ENCODE data around the gene LRP5.

LRP5 gene

GRCh38 chr11:68436985-68437926 lies 124.9 kb downstream of the LRP5 start:
- H3K4me1 ChIP-seq (ENCODE audit: control insufficient read depth, insufficient read depth, low read length), result peaks cover 30% of the 10 kb centered on the region
- peak overlapping the region; percentile 42 for H3K9ac ChIP-seq (ENCODE audit: low read depth, low read length)
- peak overlapping the region; percentile 63 for H3K4me2 ChIP-seq (ENCODE audit: low read length)
- H3K4me3 ChIP-seq (ENCODE audit: low read length), result peak overlapping the region; percentile 24
- H3K27me3 ChIP-seq (ENCODE audit: control insufficient read depth, insufficient read depth, low read length), result no peaks in the 10 kb centered on the region
- H3K9me3 ChIP-seq (replicated peaks; ENCODE audit: low read length), result no peaks in the 10 kb centered on the region
- peaks cover 4% of the 10 kb centered on the region for H3K36me3 ChIP-seq (ENCODE audit: insufficient read depth, low read length)

GRCh38 chr11:68437927-68438657 lies 125.7 kb downstream of the LRP5 start:
- no peak overlapping the region for H3K4me3 ChIP-seq (ENCODE audit: low read length)
- H3K9ac ChIP-seq (ENCODE audit: low read depth, low read length), result peak overlapping the region; percentile 42
- peaks cover 30% of the 10 kb centered on the region for H3K4me1 ChIP-seq (ENCODE audit: control insufficient read depth, insufficient read depth, low read length)
- H3K36me3 ChIP-seq (ENCODE audit: insufficient read depth, low read length), result peaks cover 4% of the 10 kb centered on the region
- no peaks in the 10 kb centered on the region for H3K27me3 ChIP-seq (ENCODE audit: control insufficient read depth, insufficient read depth, low read length)
- no peak overlapping the region for H3K4me2 ChIP-seq (ENCODE audit: low read length)
- H3K9me3 ChIP-seq (replicated peaks; ENCODE audit: low read length), result no peaks in the 10 kb centered on the region

- H3K36me3 ChIP-seq (ENCODE audit: insufficient read depth, low read length), result no peaks in the 10 kb centered on the region
- no peaks in the 10 kb centered on the region for H3K27me3 ChIP-seq (ENCODE audit: control insufficient read depth, insufficient read depth, low read length)
- peaks cover 30% of the 10 kb centered on the region for H3K4me1 ChIP-seq (ENCODE audit: control insufficient read depth, insufficient read depth, low read length)
- H3K9me3 ChIP-seq (replicated peaks; ENCODE audit: low read length), result no peaks in the 10 kb centered on the region
- no peak overlapping the region for H3K4me2 ChIP-seq (ENCODE audit: low read length)
- no peak overlapping the region for H3K4me3 ChIP-seq (ENCODE audit: low read length)
- H3K9ac ChIP-seq (ENCODE audit: low read depth, low read length), result no peak overlapping the region
Measured at GRCh38 chr11:68438658-68439259, 126.4 kb downstream of the LRP5 start.

DNA sequence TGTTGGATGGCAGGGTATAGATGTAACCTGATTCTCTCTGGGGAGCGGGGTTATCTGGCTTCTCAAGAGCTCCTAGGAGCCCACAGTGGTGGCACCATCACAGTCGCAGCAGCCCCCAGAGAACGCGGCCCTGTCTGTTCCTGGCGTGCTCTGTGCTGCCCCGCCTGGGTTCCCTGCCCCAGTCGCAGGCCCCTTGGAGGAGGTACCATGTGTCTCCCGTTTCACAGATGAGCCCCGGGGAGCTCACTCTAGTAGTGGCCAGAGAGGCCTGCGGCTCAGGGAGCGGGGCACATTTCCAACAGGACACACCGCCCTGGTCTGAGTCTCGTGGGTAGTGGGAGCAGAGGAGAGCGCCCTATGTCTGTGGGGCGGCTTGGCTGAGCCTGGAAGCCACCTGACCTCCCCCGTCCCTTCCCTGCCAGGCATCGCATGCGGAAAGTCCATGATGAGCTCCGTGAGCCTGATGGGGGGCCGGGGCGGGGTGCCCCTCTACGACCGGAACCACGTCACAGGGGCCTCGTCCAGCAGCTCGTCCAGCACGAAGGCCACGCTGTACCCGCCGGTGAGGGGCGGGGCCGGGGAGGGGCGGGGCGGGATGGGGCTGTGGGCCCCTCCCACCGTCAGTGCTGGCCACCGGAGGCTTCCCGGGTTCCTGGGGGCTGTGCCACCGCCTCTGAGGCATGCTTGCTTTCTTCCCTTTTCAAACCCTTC lies 127.1 kb downstream of the LRP5 start:
- Histone ChIP-seq H3K4me1 (ENCODE audit: control insufficient read depth, insufficient read depth, low read length) (peaks cover 30% of the 10 kb centered on the region), H3K9me3 (replicated peaks; ENCODE audit: low read length) (no peaks in the 10 kb centered on the region), H3K27me3 (ENCODE audit: control insufficient read depth, insufficient read depth, low read length) (no peaks in the 10 kb centered on the region), H3K9ac (ENCODE audit: low read depth, low read length) (no peak overlapping the region), H3K36me3 (ENCODE audit: insufficient read depth, low read length) (no peaks in the 10 kb centered on the region), H3K4me3 (ENCODE audit: low read length) (no peak overlapping the region), H3K4me2 (ENCODE audit: low read length) (no peak overlapping the region)

- Histone ChIP-seq H3K4me2 (ENCODE audit: low read length) (no peak overlapping the region), H3K36me3 (ENCODE audit: insufficient read depth, low read length) (no peaks in the 10 kb centered on the region), H3K4me3 (ENCODE audit: low read length) (no peak overlapping the region), H3K9ac (ENCODE audit: low read depth, low read length) (no peak overlapping the region), H3K4me1 (ENCODE audit: control insufficient read depth, insufficient read depth, low read length) (peaks cover 30% of the 10 kb centered on the region), H3K9me3 (replicated peaks; ENCODE audit: low read length) (no peaks in the 10 kb centered on the region), H3K27me3 (ENCODE audit: control insufficient read depth, insufficient read depth, low read length) (no peaks in the 10 kb centered on the region)
Measured at GRCh38 chr11:68440224-68440623, 127.8 kb downstream of the LRP5 start.

GRCh38 chr11:68441466-68442230 lies 129.3 kb downstream of the LRP5 start:
- no peaks in the 10 kb centered on the region for H3K27me3 ChIP-seq (ENCODE audit: control insufficient read depth, insufficient read depth, low read length)
- H3K4me1 ChIP-seq (ENCODE audit: control insufficient read depth, insufficient read depth, low read length), result peaks cover 29% of the 10 kb centered on the region
- H3K9me3 ChIP-seq (replicated peaks; ENCODE audit: low read length), result no peaks in the 10 kb centered on the region
- H3K4me3 ChIP-seq (ENCODE audit: low read length), result no peak overlapping the region
- no peaks in the 10 kb centered on the region for H3K36me3 ChIP-seq (ENCODE audit: insufficient read depth, low read length)
- H3K4me2 ChIP-seq (ENCODE audit: low read length), result no peak overlapping the region
- no peak overlapping the region for H3K9ac ChIP-seq (ENCODE audit: low read depth, low read length)

DNA sequence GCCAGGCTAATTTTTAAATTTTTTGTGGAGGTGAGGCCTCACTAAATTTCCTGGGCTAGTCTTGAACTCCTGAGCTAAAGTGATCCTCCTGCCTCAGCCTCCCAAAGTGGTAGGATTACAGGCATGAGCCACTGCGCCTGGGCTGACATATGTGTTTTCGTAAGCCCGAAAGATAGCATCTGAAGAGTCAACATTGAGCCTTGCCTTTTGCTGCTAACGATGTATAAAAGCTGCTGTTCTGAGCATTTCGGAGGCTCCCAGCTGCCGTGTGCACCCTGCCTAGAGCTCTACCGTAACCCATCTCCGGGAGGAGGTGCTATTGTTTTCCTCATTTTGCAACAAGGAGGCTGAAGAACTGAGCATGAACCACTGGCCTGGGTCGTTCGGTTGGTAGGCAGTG lies 130.0 kb downstream of the LRP5 start:
- H3K9ac ChIP-seq (ENCODE audit: low read depth, low read length), result no peak overlapping the region
- no peaks in the 10 kb centered on the region for H3K9me3 ChIP-seq (replicated peaks; ENCODE audit: low read length)
- H3K4me2 ChIP-seq (ENCODE audit: low read length), result no peak overlapping the region
- no peaks in the 10 kb centered on the region for H3K36me3 ChIP-seq (ENCODE audit: insufficient read depth, low read length)
- no peak overlapping the region for H3K4me3 ChIP-seq (ENCODE audit: low read length)
- H3K4me1 ChIP-seq (ENCODE audit: control insufficient read depth, insufficient read depth, low read length), result peaks cover 22% of the 10 kb centered on the region
- H3K27me3 ChIP-seq (ENCODE audit: control insufficient read depth, insufficient read depth, low read length), result no peaks in the 10 kb centered on the region

DNA sequence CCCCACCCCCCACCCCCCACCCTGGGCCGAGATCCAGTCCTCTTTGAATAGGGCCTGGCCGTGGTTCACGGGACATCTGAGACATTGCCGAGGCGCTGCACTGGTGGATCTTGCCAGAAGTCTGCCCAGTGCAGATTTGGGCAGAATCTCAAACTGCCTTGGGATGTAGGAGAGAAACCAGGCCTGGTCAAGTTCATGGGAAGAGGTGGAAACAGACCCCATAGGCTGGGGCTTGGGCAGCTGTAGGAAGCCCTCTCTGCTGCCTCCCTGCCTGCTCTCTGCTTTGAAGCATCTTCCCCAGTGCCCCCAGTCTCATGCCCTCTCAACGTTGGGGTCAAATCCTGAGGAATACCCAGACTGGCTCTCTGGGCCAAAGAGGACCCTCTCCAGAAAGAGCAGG lies 132.2 kb downstream of the LRP5 start:
- Histone ChIP-seq H3K4me2 (ENCODE audit: low read length) (no peak overlapping the region), H3K9me3 (replicated peaks; ENCODE audit: low read length) (no peaks in the 10 kb centered on the region), H3K27me3 (ENCODE audit: control insufficient read depth, insufficient read depth, low read length) (no peaks in the 10 kb centered on the region), H3K4me1 (ENCODE audit: control insufficient read depth, insufficient read depth, low read length) (peaks cover 8% of the 10 kb centered on the region), H3K36me3 (ENCODE audit: insufficient read depth, low read length) (no peaks in the 10 kb centered on the region), H3K4me3 (ENCODE audit: low read length) (no peak overlapping the region), H3K9ac (ENCODE audit: low read depth, low read length) (no peak overlapping the region)

DNA sequence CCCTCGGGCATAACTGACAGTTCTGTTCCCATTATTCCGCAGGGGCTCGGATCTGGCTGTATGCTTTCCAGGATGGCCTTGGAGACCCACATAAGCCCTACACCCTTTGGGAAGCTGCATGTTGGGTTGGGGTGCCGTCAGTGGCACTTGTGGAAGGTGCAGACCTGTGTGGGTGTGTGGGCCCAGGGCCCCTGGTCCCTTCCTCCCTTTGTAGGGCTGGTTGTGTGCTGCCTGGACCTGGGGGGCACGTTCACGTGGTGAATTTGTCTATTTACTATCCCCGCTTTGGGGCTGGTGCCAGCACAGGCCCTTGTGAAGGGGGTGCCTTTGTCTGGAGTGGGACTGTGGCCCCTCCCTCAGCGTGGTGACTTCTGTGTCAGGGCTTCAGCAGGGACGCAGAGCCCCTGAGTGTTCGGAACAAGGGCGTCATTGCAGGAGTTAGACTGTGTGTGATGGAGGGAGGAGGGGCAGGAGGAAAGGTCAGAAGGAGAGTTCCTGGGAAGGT lies 133.2 kb downstream of the LRP5 start:
- Histone ChIP-seq H3K4me3 (ENCODE audit: low read length) (no peak overlapping the region), H3K4me1 (ENCODE audit: control insufficient read depth, insufficient read depth, low read length) (peaks cover 8% of the 10 kb centered on the region), H3K36me3 (ENCODE audit: insufficient read depth, low read length) (no peaks in the 10 kb centered on the region), H3K27me3 (ENCODE audit: control insufficient read depth, insufficient read depth, low read length) (no peaks in the 10 kb centered on the region), H3K4me2 (ENCODE audit: low read length) (no peak overlapping the region), H3K9ac (ENCODE audit: low read depth, low read length) (no peak overlapping the region), H3K9me3 (replicated peaks; ENCODE audit: low read length) (no peaks in the 10 kb centered on the region)

DNA sequence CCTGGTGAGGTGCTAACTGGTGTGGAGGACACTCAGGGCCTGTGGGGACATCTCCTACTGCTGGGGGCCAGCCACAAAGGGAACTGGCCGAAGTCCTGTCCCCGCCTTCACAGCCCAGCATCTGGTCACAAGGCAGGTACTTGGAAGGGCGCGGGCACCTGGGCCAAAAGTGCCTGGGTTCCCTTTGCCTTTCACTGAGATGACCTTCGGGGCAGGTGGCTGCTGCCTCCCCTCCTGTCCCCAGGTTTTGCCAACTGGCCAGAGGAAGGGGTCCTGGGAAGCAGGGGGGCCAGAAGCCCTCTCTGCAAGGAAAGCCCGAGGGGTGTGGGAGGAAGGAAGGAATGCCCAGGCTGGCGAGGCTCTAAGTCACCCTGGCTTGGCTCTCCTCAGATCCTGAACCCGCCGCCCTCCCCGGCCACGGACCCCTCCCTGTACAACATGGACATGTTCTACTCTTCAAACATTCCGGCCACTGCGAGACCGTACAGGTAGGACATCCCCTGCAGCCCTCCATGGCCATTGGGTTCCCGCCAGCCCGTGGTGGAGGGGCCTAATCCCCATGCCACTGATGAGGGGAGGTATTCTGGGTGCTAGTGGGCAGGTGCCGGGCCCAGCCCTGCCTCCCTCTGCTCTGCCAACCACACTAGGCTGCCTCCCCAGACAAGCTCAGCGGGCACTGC lies 133.8 kb downstream of the LRP5 start:
- Histone ChIP-seq H3K36me3 (ENCODE audit: insufficient read depth, low read length) (no peaks in the 10 kb centered on the region), H3K4me2 (ENCODE audit: low read length) (no peak overlapping the region)

More for the DNA sequence above, 133.8 kb downstream of the LRP5 start:
- no peaks in the 10 kb centered on the region for H3K9me3 ChIP-seq (replicated peaks; ENCODE audit: low read length)
- H3K9ac ChIP-seq (ENCODE audit: low read depth, low read length), result no peak overlapping the region
- H3K27me3 ChIP-seq (ENCODE audit: control insufficient read depth, insufficient read depth, low read length), result no peaks in the 10 kb centered on the region
- H3K4me3 ChIP-seq (ENCODE audit: low read length), result no peak overlapping the region
- H3K4me1 ChIP-seq (ENCODE audit: control insufficient read depth, insufficient read depth, low read length), result peaks cover 7% of the 10 kb centered on the region
